Neural cell (in vitro differentiated cells): ENCODE results near the gene PTPRU. TPM values are rescaled to one million over a fixed set of nuclear protein-coding genes. Genes with fewer than 3 reads are reported as not detected.

Source experiments
- H2AFZ ChIP-seq: fragments of 200-600, 300-800 bp; sonication (generic), shearing (Covaris generic); 2 replicates; pipeline ENCODE4 v1.6.0; 2014; ENCODE audit warnings: low read depth, mild to moderate bottlenecking, antibody characterized with exemption, low read length, moderate library complexity
- H3F3A ChIP-seq: fragments of 200-600 bp; shearing (Covaris generic); 2 replicates; pipeline ENCODE4 v1.6.1; 2016; ENCODE audit warnings: mild to moderate bottlenecking, moderate library complexity, mixed read lengths, antibody characterized with exemption, low read length; ENCODE audit not compliant: insufficient read depth, poor library complexity, severe bottlenecking
- H3K27ac ChIP-seq: fragments of 200-600, 300-800 bp; sonication (generic), shearing (Covaris generic); 2 replicates; pipeline ENCODE4 v1.5.1; 2014; ENCODE audit warnings: mild to moderate bottlenecking, low read length, moderate library complexity
- H3K27me3 ChIP-seq: fragments of 300-800, 200-600 bp; sonication (generic), shearing (Covaris generic); 2 replicates; pipeline ENCODE4 v1.6.0; 2014; ENCODE audit warnings: mild to moderate bottlenecking, low read depth, low read length, moderate library complexity; ENCODE audit not compliant: insufficient read depth
- H3K36me3 ChIP-seq: fragments of 300-800, 200-600 bp; sonication (generic), shearing (Covaris generic); 2 replicates; pipeline ENCODE4 v1.5.1; 2014; ENCODE audit warnings: mild to moderate bottlenecking, antibody characterized with exemption, low read length, moderate library complexity; ENCODE audit not compliant: insufficient read depth
- H3K4me2 ChIP-seq: fragments of 300-800, 200-600 bp; sonication (generic), shearing (Covaris generic); 2 replicates; pipeline ENCODE4 v1.6.0; 2014; ENCODE audit warnings: mild to moderate bottlenecking, low read length
- H3K4me3 ChIP-seq: fragments of 300-800, 200-600 bp; sonication (generic), shearing (Covaris generic); 2 replicates; pipeline ENCODE4 v1.5.1; 2014; ENCODE audit warnings: mild to moderate bottlenecking, low read length, moderate library complexity
- H3K79me2 ChIP-seq: fragments of 200-600 bp; shearing (Covaris generic); replicated peaks from 2 replicates; pipeline ENCODE4 v1.6.0; 2014; ENCODE audit warnings: mild to moderate bottlenecking, low read length, moderate library complexity; ENCODE audit not compliant: insufficient read depth
- H3K9ac ChIP-seq: fragments of 300-800, 200-600 bp; sonication (generic), shearing (Covaris generic); 2 replicates; pipeline ENCODE4 v1.6.1; 2016; ENCODE audit warnings: mild to moderate bottlenecking, low read length, mixed read lengths
- H3K9me2 ChIP-seq: fragments of 200-600 bp; shearing (Covaris generic); 2 replicates; pipeline ENCODE4 v1.6.1; 2016; ENCODE audit warnings: mild to moderate bottlenecking, low read length, mixed read lengths; ENCODE audit not compliant: insufficient read depth
- H3K9me3 ChIP-seq: fragments of 200-600, 300-800 bp; sonication (generic), shearing (Covaris generic); 2 replicates; pipeline ENCODE4 v1.6.1; 2016; ENCODE audit warnings: mild to moderate bottlenecking, mixed run types, low read length, moderate library complexity, mixed read lengths
- H4K20me1 ChIP-seq: fragments of 200-600 bp; shearing (Covaris generic); 2 replicates; pipeline ENCODE4 v1.6.1; 2016; ENCODE audit warnings: mild to moderate bottlenecking, mixed run types; ENCODE audit not compliant: insufficient read depth
- CTCF ChIP-seq: fragments of 450-650 bp; IDR thresholded peaks from 2 replicates; pipeline ENCODE4 v1.5.1; 2014; ENCODE audit warnings: antibody characterized with exemption, mild to moderate bottlenecking, moderate library complexity; ENCODE audit not compliant: poor library complexity, severe bottlenecking
- EP300 ChIP-seq: fragments of 450-650 bp; conservative IDR thresholded peaks from 2 replicates; pipeline ENCODE4 v1.6.1; 2014; ENCODE audit warnings: antibody characterized with exemption, mild to moderate bottlenecking, moderate library complexity; ENCODE audit not compliant: poor library complexity, severe bottlenecking
- EZH2 ChIP-seq: fragments of 200-600, 300-800 bp; shearing (Covaris generic), sonication (generic); IDR thresholded peaks from 2 replicates; pipeline ENCODE4 v1.6.1; 2014; ENCODE audit warnings: antibody characterized with exemption, low read length, borderline replicate concordance, mild to moderate bottlenecking; ENCODE audit not compliant: insufficient read depth, poor library complexity, severe bottlenecking
- MXI1 ChIP-seq: fragments of 450-650 bp; conservative IDR thresholded peaks from 2 replicates; pipeline ENCODE4 v1.6.1; 2014; ENCODE audit warnings: antibody characterized with exemption, mild to moderate bottlenecking; ENCODE audit not compliant: poor library complexity, severe bottlenecking
- POLR2AphosphoS5 ChIP-seq: IDR thresholded peaks from 2 replicates; pipeline ENCODE4 v1.6.1; 2012
- RAD21 ChIP-seq: fragments of 450-650 bp; conservative IDR thresholded peaks from 2 replicates; pipeline ENCODE4 v1.6.1; 2014; ENCODE audit warnings: antibody characterized with exemption, mild to moderate bottlenecking, moderate library complexity
- REST ChIP-seq: IDR thresholded peaks from 2 replicates; pipeline ENCODE4 v1.6.1; 2012; ENCODE audit warnings: borderline replicate concordance
- SMC3 ChIP-seq: fragments of 450-650 bp; conservative IDR thresholded peaks from 2 replicates; pipeline ENCODE4 v1.6.1; 2014; ENCODE audit warnings: antibody characterized with exemption, mild to moderate bottlenecking, moderate library complexity; ENCODE audit not compliant: poor library complexity
- TAF1 ChIP-seq: IDR thresholded peaks from 2 replicates; pipeline ENCODE4 v1.6.1; 2012; ENCODE audit warnings: low read depth
- polyA plus RNA-seq: library from polyadenylated mRNA; depleted of rRNA; stranded (reverse); fragments of >200 nt; gene quantifications from 2 replicates; pipeline ENCODE4 v1.2.3, GENCODE V29; 2014

The PTPRU gene
- polyA plus RNA-seq, 1 donor from 2014 or later: 5.0 TPM

- H3K4me2 ChIP-seq: no peak overlapping the region
- no peaks in the 10 kb centered on the region for H3K36me3 ChIP-seq
- H3K79me2 ChIP-seq: no peaks in the 10 kb centered on the region
- H3K27me3 ChIP-seq: no peaks in the 10 kb centered on the region
- H3K27ac ChIP-seq: no peak overlapping the region
- H2AFZ ChIP-seq: no peak overlapping the region
- no peaks in the 10 kb centered on the region for H3K9me2 ChIP-seq
- no peaks in the 10 kb centered on the region for H4K20me1 ChIP-seq
- no peak overlapping the region for H3K9ac ChIP-seq
- H3K9me3 ChIP-seq: no peaks in the 10 kb centered on the region
- no peak for TF ChIP-seq SMC3
- no peak for TF ChIP-seq REST
- no peak for TF ChIP-seq RAD21
- TF ChIP-seq POLR2AphosphoS5: no peak
- TF ChIP-seq MXI1: no peak
- TF ChIP-seq EP300: no peak
- TF ChIP-seq TAF1: no peak
- no peak for TF ChIP-seq EZH2
- TF ChIP-seq CTCF: no peak
- H3K4me3 ChIP-seq: no peak overlapping the region
- no peaks in the 10 kb centered on the region for H3F3A ChIP-seq
These were observed 127.2 kb downstream of the PTPRU start for GRCh38 chr1:29363536-29363935.

- no peak for TF ChIP-seq EP300
- no peak for TF ChIP-seq TAF1
- no peak for TF ChIP-seq SMC3
- no peak for TF ChIP-seq REST
- TF ChIP-seq CTCF: no peak
- no peaks in the 10 kb centered on the region for H3K27me3 ChIP-seq
- no peak overlapping the region for H3K4me2 ChIP-seq
- no peak overlapping the region for H3K9ac ChIP-seq
- H3K79me2 ChIP-seq: no peaks in the 10 kb centered on the region
- H3K4me3 ChIP-seq: no peak overlapping the region
- no peaks in the 10 kb centered on the region for H3F3A ChIP-seq
- no peaks in the 10 kb centered on the region for H3K9me3 ChIP-seq
- H3K9me2 ChIP-seq: no peaks in the 10 kb centered on the region
- H4K20me1 ChIP-seq: no peaks in the 10 kb centered on the region
- no peaks in the 10 kb centered on the region for H3K36me3 ChIP-seq
- H2AFZ ChIP-seq: no peak overlapping the region
- H3K27ac ChIP-seq: no peak overlapping the region
These were observed 127.9 kb downstream of the PTPRU start for GRCh38 chr1:29364101-29364678.
